Measurements from ENCODE around the gene RING1. TPM values are rescaled to one million over a fixed set of nuclear protein-coding genes. Genes with fewer than 3 reads are reported as not detected.
A peak's percentile ranks its signal among the peaks of the same experiment; 100 is the strongest.

Gene RING1
- total and polyA plus RNA-seq, 2 experiments from 2014 or later, result 12.7 to 35.8 TPM

GRCh38 chr6:33237741-33238140, 29.4 kb downstream of the RING1 start:
- H3K9me2 ChIP-seq (ENCODE audit: insufficient read depth), result no peaks in the 10 kb centered on the region
- H2AFZ ChIP-seq, result no peak overlapping the region
- H3K4me2 ChIP-seq (ENCODE audit: unreplicated experiment), result no peak overlapping the region
- peaks cover 27% of the 10 kb centered on the region for H3K27me3 ChIP-seq (replicated peaks; ENCODE audit: insufficient read depth)
- in situ Hi-C loops (cut with MboI), result no loop called here
- H3K9me3 ChIP-seq (ENCODE audit: low read depth), result no peaks in the 10 kb centered on the region
- no peaks in the 10 kb centered on the region for H4K20me1 ChIP-seq (ENCODE audit: insufficient read depth)
- DNase-seq, result no peak
- H3F3A ChIP-seq (ENCODE audit: insufficient read depth), result no peaks in the 10 kb centered on the region
- H3K27ac ChIP-seq, result no peak overlapping the region
- WGBS, 2 experiments (ENCODE audit: low coverage in 1 of 2, low lambda C conversion rate in 2 of 2, missing lambda C conversion rate in 2 of 2), result 21 to 26% methylated on average over 2 of the region's 2 CpGs
- no peaks in the 10 kb centered on the region for H3K4me1 ChIP-seq (ENCODE audit: insufficient read depth)
- TF ChIP-seq EZH2phosphoT487 (IDR thresholded peaks at IDR 0.05; ENCODE audit: insufficient read depth, low read depth) (no peak), EZH2 (IDR thresholded peaks at IDR 0.05; ENCODE audit: insufficient read depth, poor library complexity, severe bottlenecking) (no peak)
- no peaks in the 10 kb centered on the region for H3K79me2 ChIP-seq (ENCODE audit: insufficient read depth)
- no peak overlapping the region for H3K9ac ChIP-seq
- H3K36me3 ChIP-seq (ENCODE audit: low read depth), result no peaks in the 10 kb centered on the region
- H3K4me3 ChIP-seq, result no peak overlapping the region

GRCh38 chr6:33241968-33242367, 33.7 kb downstream of the RING1 start:
- no peak overlapping the region for H3K4me3 ChIP-seq
- H3K4me1 ChIP-seq (ENCODE audit: insufficient read depth), result no peaks in the 10 kb centered on the region
- no peaks in the 10 kb centered on the region for H3K36me3 ChIP-seq (ENCODE audit: low read depth)
- TF ChIP-seq EZH2phosphoT487 (IDR thresholded peaks at IDR 0.05; ENCODE audit: insufficient read depth, low read depth) (no peak), EZH2 (IDR thresholded peaks at IDR 0.05; ENCODE audit: insufficient read depth, poor library complexity, severe bottlenecking) (no peak)
- in situ Hi-C loops (cut with MboI), result loop anchor here (10.0 kb wide), 1 partner anchor 227 kb away; no protein-coding TSS in a partner anchor
- no peaks in the 10 kb centered on the region for H3K79me2 ChIP-seq (ENCODE audit: insufficient read depth)
- WGBS, 2 experiments (ENCODE audit: low coverage in 1 of 2, low lambda C conversion rate in 2 of 2, missing lambda C conversion rate in 2 of 2), result 52 to 54% methylated on average over 3 of the region's 3 CpGs
- H2AFZ ChIP-seq, result no peak overlapping the region
- H3K9me3 ChIP-seq (ENCODE audit: low read depth), result no peaks in the 10 kb centered on the region
- H3K27ac ChIP-seq, result no peak overlapping the region
- H3K27me3 ChIP-seq (replicated peaks; ENCODE audit: insufficient read depth), result peaks cover 7% of the 10 kb centered on the region; the same call in 1 of the 2 replicates
- H3K9me2 ChIP-seq (ENCODE audit: insufficient read depth), result no peaks in the 10 kb centered on the region
- no peaks in the 10 kb centered on the region for H4K20me1 ChIP-seq (ENCODE audit: insufficient read depth)
- no peak for DNase-seq
- no peaks in the 10 kb centered on the region for H3F3A ChIP-seq (ENCODE audit: insufficient read depth)
- H3K9ac ChIP-seq, result no peak overlapping the region
- H3K4me2 ChIP-seq (ENCODE audit: unreplicated experiment), result no peak overlapping the region

GRCh38 chr6:33243476-33243875, 35.2 kb downstream of the RING1 start:
- no peaks in the 10 kb centered on the region for H3K36me3 ChIP-seq (ENCODE audit: low read depth)
- 4 to 7% methylated on average over 1 of the region's 1 CpG for WGBS, 2 experiments (ENCODE audit: low coverage in 1 of 2, low lambda C conversion rate in 2 of 2, missing lambda C conversion rate in 2 of 2)
- H4K20me1 ChIP-seq (ENCODE audit: insufficient read depth), result no peaks in the 10 kb centered on the region
- no peaks in the 10 kb centered on the region for H3K79me2 ChIP-seq (ENCODE audit: insufficient read depth)
- H3K4me3 ChIP-seq, result no peak overlapping the region
- no peaks in the 10 kb centered on the region for H3K9me2 ChIP-seq (ENCODE audit: insufficient read depth)
- no peak overlapping the region for H3K9ac ChIP-seq
- DNase-seq, result no peak
- no peaks in the 10 kb centered on the region; the same call in 1 of the 2 replicates for H3K27me3 ChIP-seq (replicated peaks; ENCODE audit: insufficient read depth)
- no peaks in the 10 kb centered on the region for H3F3A ChIP-seq (ENCODE audit: insufficient read depth)
- in situ Hi-C loops (cut with MboI), result loop anchor here (10.0 kb wide), 1 partner anchor 229 kb away; no protein-coding TSS in a partner anchor
- no peaks in the 10 kb centered on the region for H3K9me3 ChIP-seq (ENCODE audit: low read depth)
- no peak for TF ChIP-seq EZH2 (IDR thresholded peaks at IDR 0.05; ENCODE audit: insufficient read depth, poor library complexity, severe bottlenecking)
- no peak for TF ChIP-seq EZH2phosphoT487 (IDR thresholded peaks at IDR 0.05; ENCODE audit: insufficient read depth, low read depth)
- no peak overlapping the region for H3K4me2 ChIP-seq (ENCODE audit: unreplicated experiment)
- no peak overlapping the region for H2AFZ ChIP-seq
- 0 out of 2 replicates have a peak, but pooled peaks cover 3% of the 10 kb centered on the region for H3K4me1 ChIP-seq (ENCODE audit: insufficient read depth)
- no peak overlapping the region for H3K27ac ChIP-seq

- Histone ChIP-seq H3K9me2 (ENCODE audit: insufficient read depth) (no peaks in the 10 kb centered on the region), H3K36me3 (ENCODE audit: low read depth) (no peaks in the 10 kb centered on the region), H3K4me1 (ENCODE audit: insufficient read depth) (peaks cover 41% of the 10 kb centered on the region), H3K4me2 (ENCODE audit: unreplicated experiment) (peak overlapping the region; percentile 98), H3K4me3 (peak overlapping the region; percentile 75), H3K27ac (peak overlapping the region; percentile 98), H3K79me2 (ENCODE audit: insufficient read depth) (peaks cover 14% of the 10 kb centered on the region), H3K9me3 (ENCODE audit: low read depth) (no peaks in the 10 kb centered on the region), H3F3A (ENCODE audit: insufficient read depth) (peaks cover 35% of the 10 kb centered on the region), H2AFZ (peak overlapping the region; percentile 81), H3K9ac (peak overlapping the region; percentile 95), H3K27me3 (replicated peaks; ENCODE audit: insufficient read depth) (no peaks in the 10 kb centered on the region), H4K20me1 (ENCODE audit: insufficient read depth) (no peaks in the 10 kb centered on the region)
- WGBS, 2 experiments (ENCODE audit: low coverage in 1 of 2, low lambda C conversion rate in 2 of 2, missing lambda C conversion rate in 2 of 2), result 3 to 5% methylated on average over 14 to 28 of the region's 28 CpGs
- TF ChIP-seq EZH2phosphoT487 (IDR thresholded peaks at IDR 0.05; ENCODE audit: insufficient read depth, low read depth) (no peak), EZH2 (IDR thresholded peaks at IDR 0.05; ENCODE audit: insufficient read depth, poor library complexity, severe bottlenecking) (no peak)
- in situ Hi-C loops (cut with MboI), result loop anchor here (10.0 kb wide), 1 partner anchor 233 kb away; no protein-coding TSS in a partner anchor
- peak; percentile 89 for DNase-seq
Observed at GRCh38 chr6:33247977-33248642, 39.8 kb downstream of the RING1 start.
